Measurements from ENCODE around the gene ANKRD31. TPM values are rescaled to one million over a fixed set of nuclear protein-coding genes. Genes with fewer than 3 reads are reported as not detected.
"Not testable (repeated sequence)": the region's sequence is repeated elsewhere in the genome, so short reads cannot be mapped to it uniquely, and the experiment has no call there.

ANKRD31 gene
- total and polyA plus RNA-seq, 12 donors, result under 0.01 to 0.18 (median 0.11) TPM; not detected in 3

GRCh38 chr5:75226916-75227315 lies 9.8 kb downstream of the ANKRD31 start:
- 72 to 73% methylated on average over 2 of the region's 2 CpGs for WGBS, 2 donors
- TF ChIP-seq CTCF (IDR thresholded peaks at IDR 0.05), result no peak
- Histone ChIP-seq H3K9me3 (peaks cover 0 to 5% (median 0%) of the 10 kb centered on the region in 11 donors), H3K36me3 (no peaks in the 10 kb centered on the region), H3K27ac (no peak overlapping the region), H3K4me1 (no peaks in the 10 kb centered on the region), H3K27me3 (peaks cover 0 to 5% (median 0%) of the 10 kb centered on the region in 7 donors), H3K4me3 (no peak overlapping the region)
- intact Hi-C loops (cut with DNase I), result no loop called here
- ATAC-seq (no peak), DNase-seq (no peak)

GRCh38 chr5:75225506-75225905 lies 11.2 kb downstream of the ANKRD31 start:
- intact Hi-C loops (cut with DNase I), result no loop called here
- no peak for DNase-seq
- no peak overlapping the region for H3K27ac ChIP-seq
- H3K9me3 ChIP-seq, result peaks cover 0 to 11% (median 0%) of the 10 kb centered on the region in 11 donors
- no peaks in the 10 kb centered on the region for H3K4me1 ChIP-seq
- H3K36me3 ChIP-seq, result no peaks in the 10 kb centered on the region
- H3K4me3 ChIP-seq, result no peak overlapping the region
- ATAC-seq, result no peak
- H3K27me3 ChIP-seq, result no peaks in the 10 kb centered on the region
- TF ChIP-seq CTCF (IDR thresholded peaks at IDR 0.05), result no peak

- H3K4me3 ChIP-seq; ATAC-seq; H3K36me3 ChIP-seq; H3K27me3 ChIP-seq; intact Hi-C loops (cut with DNase I); H3K4me1 ChIP-seq; DNase-seq; H3K27ac ChIP-seq: not testable (repeated sequence)
- WGBS, 2 donors, result 71 to 85% methylated on average over 2 of the region's 2 CpGs
- peaks cover 0 to 29% (median 4%) of the 10 kb centered on the region in 11 donors for H3K9me3 ChIP-seq
Measured at GRCh38 chr5:75220787-75221186, 15.9 kb downstream of the ANKRD31 start.

GRCh38 chr5:75214928-75215327 lies 21.8 kb downstream of the ANKRD31 start:
- ATAC-seq, result no peak
- WGBS, 2 donors, result 70 to 79% methylated on average over 4 of the region's 4 CpGs
- H3K27ac ChIP-seq, result no peak overlapping the region
- H3K36me3 ChIP-seq, result no peaks in the 10 kb centered on the region
- intact Hi-C loops (cut with DNase I), result no loop called here
- H3K9me3 ChIP-seq, result peaks cover 0 to 23% (median 4%) of the 10 kb centered on the region in 11 donors
- no peaks in the 10 kb centered on the region for H3K27me3 ChIP-seq
- DNase-seq, result no peak
- TF ChIP-seq CTCF (IDR thresholded peaks at IDR 0.05), result no peak
- no peak overlapping the region for H3K4me3 ChIP-seq
- no peaks in the 10 kb centered on the region for H3K4me1 ChIP-seq

- Histone ChIP-seq H3K9me3 (peaks cover 0 to 23% (median 4%) of the 10 kb centered on the region in 11 donors), H3K4me1 (no peaks in the 10 kb centered on the region), H3K4me3 (no peak overlapping the region), H3K36me3 (no peaks in the 10 kb centered on the region), H3K27ac (no peak overlapping the region), H3K27me3 (no peaks in the 10 kb centered on the region)
- intact Hi-C loops (cut with DNase I), result no loop called here
- WGBS, 2 donors, result 69 to 79% methylated on average over 2 of the region's 2 CpGs
- DNase-seq, result no peak
- no peak for ATAC-seq
- no peak for TF ChIP-seq CTCF (IDR thresholded peaks at IDR 0.05)
Measured at GRCh38 chr5:75214409-75214808, 22.3 kb downstream of the ANKRD31 start.

Measured in heart right ventricle (tissue), 16 donors.